Measurements from ENCODE around the gene C22orf39.

Gene C22orf39

GRCh38 chr22:19464546-19464945, 17.0 kb upstream of the C22orf39 start:
- Histone ChIP-seq H3K4me1 (ENCODE audit: control insufficient read depth, insufficient read depth, low read length) (no peaks in the 10 kb centered on the region), H3K27ac (ENCODE audit: insufficient read depth, low read depth, low read length, poor library complexity, severe bottlenecking) (no peak overlapping the region), H3K36me3 (ENCODE audit: control insufficient read depth, insufficient read depth, low read length) (peaks cover 41% of the 10 kb centered on the region), H3K27me3 (ENCODE audit: control insufficient read depth, insufficient read depth, low read length, poor library complexity, severe bottlenecking) (no peaks in the 10 kb centered on the region), H3K4me3 (ENCODE audit: insufficient read depth, low read depth, low read length) (no peak overlapping the region), H3K9me3 (ENCODE audit: control insufficient read depth, low read length) (no peaks in the 10 kb centered on the region)
- WGBS, 2 experiments, result 92 to 96% methylated on average over 1 of the region's 1 CpG

GRCh38 chr22:19463491-19464469, 16.3 kb upstream of the C22orf39 start:
- Histone ChIP-seq H3K9me3 (ENCODE audit: control insufficient read depth, low read length) (no peaks in the 10 kb centered on the region), H3K27ac (ENCODE audit: insufficient read depth, low read depth, low read length, poor library complexity, severe bottlenecking) (no peak overlapping the region), H3K27me3 (ENCODE audit: control insufficient read depth, insufficient read depth, low read length, poor library complexity, severe bottlenecking) (no peaks in the 10 kb centered on the region), H3K36me3 (ENCODE audit: control insufficient read depth, insufficient read depth, low read length) (peaks cover 33% of the 10 kb centered on the region), H3K4me1 (ENCODE audit: control insufficient read depth, insufficient read depth, low read length) (no peaks in the 10 kb centered on the region), H3K4me3 (ENCODE audit: insufficient read depth, low read depth, low read length) (no peak overlapping the region)
- 84 to 87% methylated on average over 7 of the region's 7 CpGs for WGBS, 2 experiments

- Histone ChIP-seq H3K9me3 (ENCODE audit: control insufficient read depth, low read length) (no peaks in the 10 kb centered on the region), H3K27ac (ENCODE audit: insufficient read depth, low read depth, low read length, poor library complexity, severe bottlenecking) (no peak overlapping the region), H3K36me3 (ENCODE audit: control insufficient read depth, insufficient read depth, low read length) (peaks cover 28% of the 10 kb centered on the region), H3K4me3 (ENCODE audit: insufficient read depth, low read depth, low read length) (no peak overlapping the region), H3K4me1 (ENCODE audit: control insufficient read depth, insufficient read depth, low read length) (no peaks in the 10 kb centered on the region), H3K27me3 (ENCODE audit: control insufficient read depth, insufficient read depth, low read length, poor library complexity, severe bottlenecking) (no peaks in the 10 kb centered on the region)
- WGBS, 2 experiments, result no CpG with 5 or more reads among the region's 1 CpG
Measured at GRCh38 chr22:19463008-19463407, 15.5 kb upstream of the C22orf39 start.

DNA sequence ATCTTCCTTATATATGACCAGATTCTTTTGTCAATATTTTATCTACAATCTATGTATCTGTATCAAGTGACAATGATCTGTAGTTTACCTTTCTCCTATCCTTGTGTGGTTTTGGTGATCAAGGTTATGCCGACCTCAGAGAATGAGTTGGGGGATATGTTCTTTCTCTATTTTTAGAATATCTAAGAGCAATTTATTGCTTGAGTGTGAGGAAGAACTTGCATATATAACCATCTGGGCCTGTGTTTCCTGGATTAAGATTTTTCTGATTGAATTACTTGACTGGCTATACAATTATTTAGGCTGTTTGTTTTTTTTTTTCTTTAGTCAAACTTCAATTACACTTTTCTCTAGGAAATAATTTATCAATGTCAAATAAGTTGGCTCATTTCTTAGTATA, 14.0 kb upstream of the C22orf39 start:
- no peak overlapping the region for H3K27ac ChIP-seq (ENCODE audit: insufficient read depth, low read depth, low read length, poor library complexity, severe bottlenecking)
- H3K4me3 ChIP-seq (ENCODE audit: insufficient read depth, low read depth, low read length), result no peak overlapping the region
- H3K9me3 ChIP-seq (ENCODE audit: control insufficient read depth, low read length), result no peaks in the 10 kb centered on the region
- H3K4me1 ChIP-seq (ENCODE audit: control insufficient read depth, insufficient read depth, low read length), result no peaks in the 10 kb centered on the region
- H3K36me3 ChIP-seq (ENCODE audit: control insufficient read depth, insufficient read depth, low read length), result peaks cover 18% of the 10 kb centered on the region
- WGBS, 2 experiments, result 100% methylated on average over 1 of the region's 1 CpG; no CpG with 5 or more reads in 1 of the 2 experiments
- H3K27me3 ChIP-seq (ENCODE audit: control insufficient read depth, insufficient read depth, low read length, poor library complexity, severe bottlenecking), result no peaks in the 10 kb centered on the region

- H3K27ac ChIP-seq (ENCODE audit: insufficient read depth, low read depth, low read length, poor library complexity, severe bottlenecking), result no peak overlapping the region
- no peaks in the 10 kb centered on the region for H3K27me3 ChIP-seq (ENCODE audit: control insufficient read depth, insufficient read depth, low read length, poor library complexity, severe bottlenecking)
- H3K36me3 ChIP-seq (ENCODE audit: control insufficient read depth, insufficient read depth, low read length), result peaks cover 20% of the 10 kb centered on the region
- no peaks in the 10 kb centered on the region for H3K9me3 ChIP-seq (ENCODE audit: control insufficient read depth, low read length)
- no peaks in the 10 kb centered on the region for H3K4me1 ChIP-seq (ENCODE audit: control insufficient read depth, insufficient read depth, low read length)
- WGBS, 2 experiments, result 92% methylated on average over 2 of the region's 2 CpGs
- H3K4me3 ChIP-seq (ENCODE audit: insufficient read depth, low read depth, low read length), result no peak overlapping the region
Measured at GRCh38 chr22:19460036-19460435, 12.5 kb upstream of the C22orf39 start.

- Histone ChIP-seq H3K4me3 (ENCODE audit: insufficient read depth, low read depth, low read length) (no peak overlapping the region), H3K27me3 (ENCODE audit: control insufficient read depth, insufficient read depth, low read length, poor library complexity, severe bottlenecking) (no peaks in the 10 kb centered on the region), H3K9me3 (ENCODE audit: control insufficient read depth, low read length) (no peaks in the 10 kb centered on the region), H3K4me1 (ENCODE audit: control insufficient read depth, insufficient read depth, low read length) (no peaks in the 10 kb centered on the region), H3K36me3 (ENCODE audit: control insufficient read depth, insufficient read depth, low read length) (peaks cover 19% of the 10 kb centered on the region), H3K27ac (ENCODE audit: insufficient read depth, low read depth, low read length, poor library complexity, severe bottlenecking) (no peak overlapping the region)
- WGBS, 2 experiments, result 96% methylated on average over 8 of the region's 8 CpGs
Measured at GRCh38 chr22:19457828-19458428, 10.4 kb upstream of the C22orf39 start.

DNA sequence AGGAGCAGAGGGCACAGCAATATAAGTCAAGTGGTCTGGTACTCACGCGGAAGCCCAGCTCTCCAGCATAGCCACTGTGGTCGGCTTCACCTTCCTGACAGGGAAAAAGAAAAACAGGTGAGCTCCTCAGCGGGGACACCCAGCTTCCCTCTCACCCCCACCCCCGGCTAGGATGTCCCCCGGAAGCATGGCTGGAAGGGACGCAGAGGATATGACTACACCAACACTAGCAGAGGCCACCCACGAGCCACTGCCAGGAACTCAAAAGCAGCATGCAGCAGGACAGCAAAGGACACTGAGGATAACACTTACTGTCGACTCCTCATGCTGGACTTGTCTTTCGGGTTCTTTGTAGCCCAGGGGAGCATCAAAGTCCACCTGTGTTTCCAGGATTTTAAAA, 9.0 kb upstream of the C22orf39 start:
- Histone ChIP-seq H3K4me1 (ENCODE audit: control insufficient read depth, insufficient read depth, low read length) (no peaks in the 10 kb centered on the region), H3K4me3 (ENCODE audit: insufficient read depth, low read depth, low read length) (no peak overlapping the region), H3K27ac (ENCODE audit: insufficient read depth, low read depth, low read length, poor library complexity, severe bottlenecking) (no peak overlapping the region), H3K36me3 (ENCODE audit: control insufficient read depth, insufficient read depth, low read length) (peaks cover 21% of the 10 kb centered on the region), H3K27me3 (ENCODE audit: control insufficient read depth, insufficient read depth, low read length, poor library complexity, severe bottlenecking) (no peaks in the 10 kb centered on the region), H3K9me3 (ENCODE audit: control insufficient read depth, low read length) (no peaks in the 10 kb centered on the region)
- WGBS, 2 experiments, result 93 to 95% methylated on average over 10 of the region's 10 CpGs

GRCh38 chr22:19455585-19456370, 8.3 kb upstream of the C22orf39 start:
- no peaks in the 10 kb centered on the region for H3K4me1 ChIP-seq (ENCODE audit: control insufficient read depth, insufficient read depth, low read length)
- WGBS, 2 experiments, result 93% methylated on average over 4 of the region's 4 CpGs
- H3K27me3 ChIP-seq (ENCODE audit: control insufficient read depth, insufficient read depth, low read length, poor library complexity, severe bottlenecking), result no peaks in the 10 kb centered on the region
- no peak overlapping the region for H3K27ac ChIP-seq (ENCODE audit: insufficient read depth, low read depth, low read length, poor library complexity, severe bottlenecking)
- H3K9me3 ChIP-seq (ENCODE audit: control insufficient read depth, low read length), result no peaks in the 10 kb centered on the region
- H3K36me3 ChIP-seq (ENCODE audit: control insufficient read depth, insufficient read depth, low read length), result peaks cover 25% of the 10 kb centered on the region
- H3K4me3 ChIP-seq (ENCODE audit: insufficient read depth, low read depth, low read length), result no peak overlapping the region

DNA sequence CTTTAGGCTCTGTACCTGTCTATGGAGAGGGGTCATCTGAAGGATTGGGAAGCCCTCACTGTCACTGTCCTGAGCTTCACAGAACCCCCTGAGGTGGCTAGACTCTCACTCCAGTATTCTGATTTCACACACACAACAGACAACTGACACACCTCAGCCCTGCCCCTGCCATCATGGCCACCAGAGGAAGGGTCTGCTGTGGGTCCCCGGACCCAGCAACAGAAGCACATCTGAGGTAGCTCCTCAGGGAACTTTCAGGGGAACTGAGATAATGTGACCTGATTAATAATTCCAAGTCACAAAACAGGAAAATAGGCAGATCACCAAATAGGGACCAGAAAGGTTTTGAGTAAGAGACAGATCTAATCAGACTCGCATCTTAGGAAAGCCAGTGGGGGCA, 7.5 kb upstream of the C22orf39 start:
- no peaks in the 10 kb centered on the region for H3K27me3 ChIP-seq (ENCODE audit: control insufficient read depth, insufficient read depth, low read length, poor library complexity, severe bottlenecking)
- no peak overlapping the region for H3K27ac ChIP-seq (ENCODE audit: insufficient read depth, low read depth, low read length, poor library complexity, severe bottlenecking)
- no peaks in the 10 kb centered on the region for H3K4me1 ChIP-seq (ENCODE audit: control insufficient read depth, insufficient read depth, low read length)
- H3K36me3 ChIP-seq (ENCODE audit: control insufficient read depth, insufficient read depth, low read length), result peaks cover 25% of the 10 kb centered on the region
- no peak overlapping the region for H3K4me3 ChIP-seq (ENCODE audit: insufficient read depth, low read depth, low read length)
- H3K9me3 ChIP-seq (ENCODE audit: control insufficient read depth, low read length), result no peaks in the 10 kb centered on the region
- 93 to 96% methylated on average over 2 of the region's 2 CpGs for WGBS, 2 experiments

DNA sequence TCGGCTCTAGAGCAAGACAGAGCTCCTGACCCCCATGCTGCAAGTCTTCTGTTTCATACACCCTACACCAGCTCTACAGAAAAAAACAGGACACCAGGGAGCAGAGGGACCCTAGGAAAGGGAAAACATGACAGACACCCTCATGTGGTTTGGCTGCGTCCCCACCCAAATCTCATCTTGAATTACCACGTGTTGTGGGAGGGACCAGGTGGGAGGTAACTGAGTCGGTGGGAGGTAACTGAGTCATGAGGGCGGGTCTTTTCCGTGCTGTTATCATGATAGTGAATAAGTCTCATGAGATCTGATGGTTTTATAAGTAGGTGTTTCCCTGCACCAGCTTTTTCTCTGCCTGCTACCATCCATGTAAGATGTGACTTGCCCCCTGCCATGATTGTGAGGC, 6.6 kb upstream of the C22orf39 start:
- no peak overlapping the region for H3K4me3 ChIP-seq (ENCODE audit: insufficient read depth, low read depth, low read length)
- no peaks in the 10 kb centered on the region for H3K27me3 ChIP-seq (ENCODE audit: control insufficient read depth, insufficient read depth, low read length, poor library complexity, severe bottlenecking)
- no peak overlapping the region for H3K27ac ChIP-seq (ENCODE audit: insufficient read depth, low read depth, low read length, poor library complexity, severe bottlenecking)
- H3K36me3 ChIP-seq (ENCODE audit: control insufficient read depth, insufficient read depth, low read length), result peaks cover 25% of the 10 kb centered on the region
- no peaks in the 10 kb centered on the region for H3K9me3 ChIP-seq (ENCODE audit: control insufficient read depth, low read length)
- H3K4me1 ChIP-seq (ENCODE audit: control insufficient read depth, insufficient read depth, low read length), result no peaks in the 10 kb centered on the region
- 90 to 92% methylated on average over 6 of the region's 6 CpGs for WGBS, 2 experiments
